ENCODE results near the gene NUTM2E. TPM values are rescaled to one million over a fixed set of nuclear protein-coding genes. Genes with fewer than 3 reads are reported as not detected.
"Not testable (repeated sequence)": the region's sequence is repeated elsewhere in the genome, so short reads cannot be mapped to it uniquely, and the experiment has no call there.

Gene NUTM2E
- total RNA-seq, 1 experiment from 2014 or later = not detected

- POLR2A ChIA-PET; H3K4me1 Mint-ChIP-seq (ENCODE audit: low read depth, unreplicated experiment); CTCF ChIA-PET; H3K4me1 ChIP-seq; H3K4me3 ChIP-seq (ENCODE audit: low read depth, low read length); H3K27ac Mint-ChIP-seq (ENCODE audit: unreplicated experiment); H3K9me3 ChIP-seq; intact Hi-C loops (cut with micrococcal nuclease; ENCODE audit: unreplicated experiment); H3K27me3 Mint-ChIP-seq (ENCODE audit: insufficient read depth, unreplicated experiment); H3K9me3 Mint-ChIP-seq (ENCODE audit: unreplicated experiment); H3K4me3 Mint-ChIP-seq (ENCODE audit: unreplicated experiment); DNase-seq; BruUV-seq (replicated peaks); H3K36me3 ChIP-seq (ENCODE audit: control insufficient read depth, insufficient read depth, low read length); H3K36me3 Mint-ChIP-seq (ENCODE audit: insufficient read depth, unreplicated experiment); H3K27me3 ChIP-seq (replicated peaks; ENCODE audit: control insufficient read depth, insufficient read depth, low read length): not testable (repeated sequence)
Observed at GRCh38 chr10:79862269-79862668, 35.7 kb downstream of the NUTM2E start.

DNA sequence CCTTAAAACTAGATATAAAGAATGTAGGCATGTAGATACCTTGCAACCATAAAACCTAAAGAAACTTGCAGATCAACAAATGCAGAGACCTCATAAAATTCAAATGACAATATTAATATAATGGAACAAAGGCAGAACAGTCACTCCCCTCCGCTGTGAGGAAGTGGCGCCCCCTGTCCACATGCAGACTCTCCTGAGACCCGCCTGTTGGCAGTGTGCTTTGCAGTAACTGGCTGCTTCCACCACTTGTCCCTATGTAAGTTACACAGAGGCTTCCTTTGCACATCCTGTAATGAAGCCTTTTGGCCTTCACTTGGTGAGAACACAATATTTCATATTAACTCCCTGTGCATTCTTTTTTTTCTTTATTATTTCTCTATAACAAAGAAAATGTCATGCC lies 36.3 kb downstream of the NUTM2E start:
- POLR2A ChIA-PET; H3K9me3 Mint-ChIP-seq (ENCODE audit: unreplicated experiment); CTCF ChIA-PET: not testable (repeated sequence)

GRCh38 chr10:79866903-79867551 lies 40.5 kb downstream of the NUTM2E start:
- DNase-seq; H3K27me3 Mint-ChIP-seq (ENCODE audit: insufficient read depth, unreplicated experiment); intact Hi-C loops (cut with micrococcal nuclease; ENCODE audit: unreplicated experiment); H3K27ac Mint-ChIP-seq (ENCODE audit: unreplicated experiment); H3K4me3 Mint-ChIP-seq (ENCODE audit: unreplicated experiment); POLR2A ChIA-PET; H3K27me3 ChIP-seq (replicated peaks; ENCODE audit: control insufficient read depth, insufficient read depth, low read length); H3K36me3 ChIP-seq (ENCODE audit: control insufficient read depth, insufficient read depth, low read length); CTCF ChIA-PET; BruUV-seq (replicated peaks); H3K4me1 Mint-ChIP-seq (ENCODE audit: low read depth, unreplicated experiment); H3K4me3 ChIP-seq (ENCODE audit: low read depth, low read length); H3K9me3 Mint-ChIP-seq (ENCODE audit: unreplicated experiment); H3K36me3 Mint-ChIP-seq (ENCODE audit: insufficient read depth, unreplicated experiment); H3K4me1 ChIP-seq; H3K9me3 ChIP-seq: not testable (repeated sequence)

More for the DNA sequence above, 36.3 kb downstream of the NUTM2E start:
- BruUV-seq (replicated peaks); H3K4me3 ChIP-seq (ENCODE audit: low read depth, low read length); H3K4me1 Mint-ChIP-seq (ENCODE audit: low read depth, unreplicated experiment); H3K4me3 Mint-ChIP-seq (ENCODE audit: unreplicated experiment); H3K9me3 ChIP-seq; H3K27ac Mint-ChIP-seq (ENCODE audit: unreplicated experiment); DNase-seq; H3K27me3 Mint-ChIP-seq (ENCODE audit: insufficient read depth, unreplicated experiment); intact Hi-C loops (cut with micrococcal nuclease; ENCODE audit: unreplicated experiment); H3K27me3 ChIP-seq (replicated peaks; ENCODE audit: control insufficient read depth, insufficient read depth, low read length); H3K4me1 ChIP-seq; H3K36me3 Mint-ChIP-seq (ENCODE audit: insufficient read depth, unreplicated experiment); H3K36me3 ChIP-seq (ENCODE audit: control insufficient read depth, insufficient read depth, low read length): not testable (repeated sequence)

- H3K4me1 ChIP-seq; H3K27ac Mint-ChIP-seq (ENCODE audit: unreplicated experiment); intact Hi-C loops (cut with micrococcal nuclease; ENCODE audit: unreplicated experiment); H3K27me3 ChIP-seq (replicated peaks; ENCODE audit: control insufficient read depth, insufficient read depth, low read length); DNase-seq; H3K4me1 Mint-ChIP-seq (ENCODE audit: low read depth, unreplicated experiment); POLR2A ChIA-PET; H3K27me3 Mint-ChIP-seq (ENCODE audit: insufficient read depth, unreplicated experiment); CTCF ChIA-PET; H3K4me3 Mint-ChIP-seq (ENCODE audit: unreplicated experiment); H3K9me3 Mint-ChIP-seq (ENCODE audit: unreplicated experiment); H3K36me3 ChIP-seq (ENCODE audit: control insufficient read depth, insufficient read depth, low read length); BruUV-seq (replicated peaks); H3K36me3 Mint-ChIP-seq (ENCODE audit: insufficient read depth, unreplicated experiment); H3K4me3 ChIP-seq (ENCODE audit: low read depth, low read length); H3K9me3 ChIP-seq: not testable (repeated sequence)
Observed at GRCh38 chr10:79868023-79868422, 41.5 kb downstream of the NUTM2E start.

DNA sequence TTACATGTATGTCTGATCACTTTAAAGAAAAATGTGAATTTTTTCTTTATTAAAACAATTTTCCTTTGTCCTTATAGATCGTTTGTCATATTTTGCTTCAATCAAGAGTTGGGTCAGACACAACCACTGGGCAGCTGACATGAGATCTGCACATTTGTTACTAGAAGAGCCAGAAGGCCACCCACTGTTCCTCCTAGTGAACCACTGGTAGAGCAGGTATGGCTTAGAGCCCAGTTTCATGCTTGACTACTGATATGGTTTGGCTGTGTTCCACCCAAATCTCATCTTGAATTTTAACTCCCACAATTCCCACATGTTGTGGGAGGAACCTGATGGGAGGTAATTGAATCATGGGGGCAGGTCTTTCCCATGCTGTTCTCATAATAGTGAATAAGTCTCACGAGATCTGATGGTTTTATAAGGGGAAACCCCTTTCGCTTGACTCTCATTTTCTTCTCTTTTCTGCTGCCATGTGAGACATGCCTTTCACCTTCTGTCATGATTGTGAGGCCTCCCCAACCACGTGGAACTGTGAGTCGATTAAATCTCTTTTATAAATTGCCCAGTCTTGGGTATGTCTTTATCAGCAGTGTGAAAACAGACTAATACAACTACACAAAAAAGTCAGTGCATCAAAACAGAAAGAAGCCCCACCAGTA lies 43.0 kb downstream of the NUTM2E start:
- H3K36me3 Mint-ChIP-seq (ENCODE audit: insufficient read depth, unreplicated experiment); H3K4me1 Mint-ChIP-seq (ENCODE audit: low read depth, unreplicated experiment); H3K36me3 ChIP-seq (ENCODE audit: control insufficient read depth, insufficient read depth, low read length); POLR2A ChIA-PET; H3K9me3 Mint-ChIP-seq (ENCODE audit: unreplicated experiment); H3K27me3 Mint-ChIP-seq (ENCODE audit: insufficient read depth, unreplicated experiment); intact Hi-C loops (cut with micrococcal nuclease; ENCODE audit: unreplicated experiment); H3K4me3 ChIP-seq (ENCODE audit: low read depth, low read length); H3K27ac Mint-ChIP-seq (ENCODE audit: unreplicated experiment); H3K9me3 ChIP-seq; BruUV-seq (replicated peaks); H3K4me3 Mint-ChIP-seq (ENCODE audit: unreplicated experiment); H3K4me1 ChIP-seq; CTCF ChIA-PET; H3K27me3 ChIP-seq (replicated peaks; ENCODE audit: control insufficient read depth, insufficient read depth, low read length); DNase-seq: not testable (repeated sequence)

DNA sequence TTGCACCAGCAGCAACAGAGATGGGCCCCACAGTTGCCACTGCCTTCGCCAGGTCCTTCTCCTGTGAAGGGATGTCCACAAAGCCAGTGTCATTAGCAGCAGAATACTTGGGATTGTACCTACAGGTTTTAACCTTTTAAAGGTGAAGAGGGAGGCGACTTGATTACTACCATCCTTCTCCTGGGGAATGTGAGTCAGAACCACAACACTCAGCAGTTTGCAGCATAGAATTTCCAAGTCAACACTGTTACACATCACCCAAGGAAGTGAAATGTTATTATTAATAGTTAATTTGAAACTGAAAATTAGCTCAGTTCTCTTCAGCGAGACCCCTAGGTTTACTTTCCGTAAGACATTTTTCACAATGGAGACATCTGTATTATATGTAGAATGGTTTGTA lies 45.2 kb downstream of the NUTM2E start:
- intact Hi-C loops (cut with micrococcal nuclease; ENCODE audit: unreplicated experiment) = not testable (repeated sequence)

More for the DNA sequence above, 45.2 kb downstream of the NUTM2E start:
- H3K27me3 Mint-ChIP-seq (ENCODE audit: insufficient read depth, unreplicated experiment); CTCF ChIA-PET; H3K27ac Mint-ChIP-seq (ENCODE audit: unreplicated experiment); H3K4me1 ChIP-seq; H3K9me3 ChIP-seq; H3K36me3 ChIP-seq (ENCODE audit: control insufficient read depth, insufficient read depth, low read length); H3K36me3 Mint-ChIP-seq (ENCODE audit: insufficient read depth, unreplicated experiment); H3K27me3 ChIP-seq (replicated peaks; ENCODE audit: control insufficient read depth, insufficient read depth, low read length); H3K4me1 Mint-ChIP-seq (ENCODE audit: low read depth, unreplicated experiment); DNase-seq; POLR2A ChIA-PET; H3K4me3 ChIP-seq (ENCODE audit: low read depth, low read length); BruUV-seq (replicated peaks); H3K9me3 Mint-ChIP-seq (ENCODE audit: unreplicated experiment); H3K4me3 Mint-ChIP-seq (ENCODE audit: unreplicated experiment): not testable (repeated sequence)
